ENCODE data around the gene ZNF154. TPM values are rescaled to one million over a fixed set of nuclear protein-coding genes. Genes with fewer than 3 reads are reported as not detected.

The ZNF154 gene
- polyA plus RNA-seq, 2 of the 4 experiments (the other 2 are of a cell fraction) = not detected

DNA sequence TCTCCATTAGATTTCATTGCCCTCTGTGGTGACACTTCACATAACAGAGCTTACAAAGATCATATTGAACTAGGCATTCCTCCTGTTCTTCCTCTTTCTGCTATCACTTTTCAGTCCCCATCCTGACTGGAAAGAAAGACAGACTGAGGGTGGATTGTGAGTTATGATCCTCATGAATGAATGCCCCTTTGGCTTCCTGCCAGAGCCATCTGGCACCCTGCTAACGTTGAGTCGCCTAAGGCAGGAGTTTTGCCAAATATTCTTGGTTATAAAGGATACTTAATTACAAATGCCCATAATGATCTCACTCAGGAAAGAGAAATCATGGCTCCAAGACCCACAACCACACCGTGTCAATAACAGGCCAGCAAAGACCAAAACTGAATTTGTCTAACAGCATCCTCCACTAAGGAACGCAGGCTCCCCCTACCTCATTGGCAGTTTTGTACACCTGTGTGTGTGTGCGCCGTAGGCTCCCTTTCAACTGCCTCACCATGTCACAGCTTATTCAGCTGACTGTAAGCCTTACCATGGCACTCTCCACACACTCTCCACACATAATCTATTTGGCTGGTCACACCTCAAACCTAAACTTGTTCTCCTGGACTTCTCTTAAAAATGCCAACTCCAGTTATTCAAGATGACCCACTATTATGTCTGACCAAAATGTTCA lies 60.5 kb downstream of the ZNF154 start:
- Histone ChIP-seq H3K4me3 (no peak overlapping the region), H3K27ac (no peak overlapping the region), H3K4me1 (no peaks in the 10 kb centered on the region), H3K9me3 (peaks cover 85% of the 10 kb centered on the region), H3K4me2 (no peak overlapping the region)
- DNase-seq (ENCODE audit: low read depth in 1 of 2, low spot score in 1 of 2) = no peak
- WGBS (ENCODE audit: missing lambda C conversion rate) = 43% methylated on average over 6 of the region's 6 CpGs
- no peak for ATAC-seq
- TF ChIP-seq, protein P1, sequence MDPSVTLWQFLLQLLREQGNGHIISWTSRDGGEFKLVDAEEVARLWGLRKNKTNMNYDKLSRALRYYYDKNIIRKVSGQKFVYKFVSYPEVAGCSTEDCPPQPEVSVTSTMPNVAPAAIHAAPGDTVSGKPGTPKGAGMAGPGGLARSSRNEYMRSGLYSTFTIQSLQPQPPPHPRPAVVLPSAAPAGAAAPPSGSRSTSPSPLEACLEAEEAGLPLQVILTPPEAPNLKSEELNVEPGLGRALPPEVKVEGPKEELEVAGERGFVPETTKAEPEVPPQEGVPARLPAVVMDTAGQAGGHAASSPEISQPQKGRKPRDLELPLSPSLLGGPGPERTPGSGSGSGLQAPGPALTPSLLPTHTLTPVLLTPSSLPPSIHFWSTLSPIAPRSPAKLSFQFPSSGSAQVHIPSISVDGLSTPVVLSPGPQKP (IDR thresholded peaks at IDR 0.05; ENCODE audit: low read depth, low read length) = no peak
- no peak for TF ChIP-seq MAFK (IDR thresholded peaks at IDR 0.05; ENCODE audit: partially characterized antibody)
- no peak for TF ChIP-seq KDM1A (IDR thresholded peaks at IDR 0.05; ENCODE audit: low read depth)
- no peak for TF ChIP-seq NPAS2 (CRISPR knock-in tag; IDR thresholded peaks at IDR 0.05; ENCODE audit: borderline replicate concordance)
- no peak for TF ChIP-seq BHLHE40 (IDR thresholded peaks at IDR 0.05; ENCODE audit: low read depth, low read length)
- no peak for TF ChIP-seq ZSCAN20 (CRISPR knock-in tag; IDR thresholded peaks at IDR 0.05)
- TF ChIP-seq EHMT2 (IDR thresholded peaks at IDR 0.05; ENCODE audit: low read depth) = no peak
- TF ChIP-seq, protein P2, sequence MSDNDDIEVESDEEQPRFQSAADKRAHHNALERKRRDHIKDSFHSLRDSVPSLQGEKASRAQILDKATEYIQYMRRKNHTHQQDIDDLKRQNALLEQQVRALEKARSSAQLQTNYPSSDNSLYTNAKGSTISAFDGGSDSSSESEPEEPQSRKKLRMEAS (IDR thresholded peaks at IDR 0.05) = no peak
- no peak for TF ChIP-seq CBX8 (IDR thresholded peaks at IDR 0.05)
- TF ChIP-seq, protein P3, sequence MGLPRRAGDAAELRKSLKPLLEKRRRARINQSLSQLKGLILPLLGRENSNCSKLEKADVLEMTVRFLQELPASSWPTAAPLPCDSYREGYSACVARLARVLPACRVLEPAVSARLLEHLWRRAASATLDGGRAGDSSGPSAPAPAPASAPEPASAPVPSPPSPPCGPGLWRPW (IDR thresholded peaks at IDR 0.05) = no peak
- ChIA-PET CTCF (interaction anchor here (2.1 kb wide), 1 partner anchor 7 kb away, joined by 4 read pairs; no protein-coding TSS in a partner anchor), POLR2A (no interaction called here)
- FAIRE-seq = no peak

Other genes starting within 250 kb of the ZNF154 start
- 3.2 and 3.6 TPM in 2 replicates for gene ZNF772, start 231.6 kb downstream of the ZNF154 start, polyA plus RNA-seq (2011; rRNA removed)
- gene ZNF772, start 231.6 kb downstream of the ZNF154 start, polyA plus RNA-seq (2017; fragmentation: RNase III; extraction: RNeasy Plus Mini Kit Qiagen cat#74134 plus additional on column Dnase treatment) = 2.0 to 2.3 TPM (median 2.3 TPM) in 3 replicates
- 11.8 and 12.1 TPM in 2 replicates for gene ZNF419, start 221.5 kb downstream of the ZNF154 start, polyA plus RNA-seq (2011; rRNA removed)
- gene ZNF419, start 221.5 kb downstream of the ZNF154 start, polyA plus RNA-seq (2017; fragmentation: RNase III; extraction: RNeasy Plus Mini Kit Qiagen cat#74134 plus additional on column Dnase treatment) = 8.0 to 9.0 TPM (median 8.2 TPM) in 3 replicates
- 8.4 and 9.2 TPM in 2 replicates for gene ZNF773, start 209.3 kb downstream of the ZNF154 start, polyA plus RNA-seq (2011; rRNA removed)
- 6.0 to 6.4 TPM (median 6.1 TPM) in 3 replicates for gene ZNF773, start 209.3 kb downstream of the ZNF154 start, polyA plus RNA-seq (2017; fragmentation: RNase III; extraction: RNeasy Plus Mini Kit Qiagen cat#74134 plus additional on column Dnase treatment)
- gene ZNF549, start 181.8 kb downstream of the ZNF154 start, polyA plus RNA-seq (2011; rRNA removed) = 3.7 and 3.9 TPM in 2 replicates
- gene ZNF549, start 181.8 kb downstream of the ZNF154 start, polyA plus RNA-seq (2017; fragmentation: RNase III; extraction: RNeasy Plus Mini Kit Qiagen cat#74134 plus additional on column Dnase treatment) = 1.7 to 1.8 TPM (median 1.8 TPM) in 3 replicates
- 8.7 and 9.2 TPM in 2 replicates for gene ZNF550, start 149.3 kb downstream of the ZNF154 start, polyA plus RNA-seq (2011; rRNA removed)
- 4.7 to 5.3 TPM (median 5.2 TPM) in 3 replicates for gene ZNF550, start 149.3 kb downstream of the ZNF154 start, polyA plus RNA-seq (2017; fragmentation: RNase III; extraction: RNeasy Plus Mini Kit Qiagen cat#74134 plus additional on column Dnase treatment)
- gene ZNF416, start 130.3 kb downstream of the ZNF154 start, polyA plus RNA-seq (2011; rRNA removed) = 4.7 and 4.8 TPM in 2 replicates
- 2.8 to 3.5 TPM (median 2.9 TPM) in 3 replicates for gene ZNF416, start 130.3 kb downstream of the ZNF154 start, polyA plus RNA-seq (2017; fragmentation: RNase III; extraction: RNeasy Plus Mini Kit Qiagen cat#74134 plus additional on column Dnase treatment)
- not detected in 2 replicates for gene ZIK1, start 125.1 kb downstream of the ZNF154 start, polyA plus RNA-seq (2011; rRNA removed)
- gene ZIK1, start 125.1 kb downstream of the ZNF154 start, polyA plus RNA-seq (2017; fragmentation: RNase III; extraction: RNeasy Plus Mini Kit Qiagen cat#74134 plus additional on column Dnase treatment) = 0.03 TPM in 1 of 3 replicates, not detected in the others
- 4.9 and 5.9 TPM in 2 replicates for gene ZNF530, start 109.3 kb downstream of the ZNF154 start, polyA plus RNA-seq (2011; rRNA removed)
- gene ZNF530, start 109.3 kb downstream of the ZNF154 start, polyA plus RNA-seq (2017; fragmentation: RNase III; extraction: RNeasy Plus Mini Kit Qiagen cat#74134 plus additional on column Dnase treatment) = 4.9 to 6.3 TPM (median 6.3 TPM) in 3 replicates
- 9.2 and 10.1 TPM in 2 replicates for gene ZNF134, start 95.0 kb downstream of the ZNF154 start, polyA plus RNA-seq (2011; rRNA removed)
- 8.3 to 9.2 TPM (median 9.1 TPM) in 3 replicates for gene ZNF134, start 95.0 kb downstream of the ZNF154 start, polyA plus RNA-seq (2017; fragmentation: RNase III; extraction: RNeasy Plus Mini Kit Qiagen cat#74134 plus additional on column Dnase treatment)
- 11.6 and 15.8 TPM in 2 replicates for gene ZNF211, start 76.0 kb downstream of the ZNF154 start, polyA plus RNA-seq (2011; rRNA removed)
- gene ZNF211, start 76.0 kb downstream of the ZNF154 start, polyA plus RNA-seq (2017; fragmentation: RNase III; extraction: RNeasy Plus Mini Kit Qiagen cat#74134 plus additional on column Dnase treatment) = 6.9 to 7.7 TPM (median 7.5 TPM) in 3 replicates
- 0.04 TPM in 1 of 2 replicates, not detected in the other for gene ZSCAN4, start 40.3 kb downstream of the ZNF154 start, polyA plus RNA-seq (2011; rRNA removed)
- not detected in 3 replicates for gene ZSCAN4, start 40.3 kb downstream of the ZNF154 start, polyA plus RNA-seq (2017; fragmentation: RNase III; extraction: RNeasy Plus Mini Kit Qiagen cat#74134 plus additional on column Dnase treatment)
- gene ZNF551, start 27.2 kb downstream of the ZNF154 start, polyA plus RNA-seq (2011; rRNA removed) = 8.2 and 8.4 TPM in 2 replicates
- gene ZNF551, start 27.2 kb downstream of the ZNF154 start, polyA plus RNA-seq (2017; fragmentation: RNase III; extraction: RNeasy Plus Mini Kit Qiagen cat#74134 plus additional on column Dnase treatment) = 4.2 to 6.0 TPM (median 4.3 TPM) in 3 replicates
- 1.4 and 1.5 TPM in 2 replicates for gene ZNF671, start 18.4 kb upstream of the ZNF154 start, polyA plus RNA-seq (2011; rRNA removed)
- gene ZNF671, start 18.4 kb upstream of the ZNF154 start, polyA plus RNA-seq (2017; fragmentation: RNase III; extraction: RNeasy Plus Mini Kit Qiagen cat#74134 plus additional on column Dnase treatment) = 0.85 to 1.1 TPM (median 1.0 TPM) in 3 replicates
- 9.3 and 10.5 TPM in 2 replicates for gene ZNF776, start 37.6 kb upstream of the ZNF154 start, polyA plus RNA-seq (2011; rRNA removed)
- 5.3 to 7.0 TPM (median 6.1 TPM) in 3 replicates for gene ZNF776, start 37.6 kb upstream of the ZNF154 start, polyA plus RNA-seq (2017; fragmentation: RNase III; extraction: RNeasy Plus Mini Kit Qiagen cat#74134 plus additional on column Dnase treatment)
- 8.1 and 8.2 TPM in 2 replicates for gene ZNF586, start 60.5 kb upstream of the ZNF154 start, polyA plus RNA-seq (2011; rRNA removed)
- gene ZNF586, start 60.5 kb upstream of the ZNF154 start, polyA plus RNA-seq (2017; fragmentation: RNase III; extraction: RNeasy Plus Mini Kit Qiagen cat#74134 plus additional on column Dnase treatment) = 7.1 to 8.5 TPM (median 7.3 TPM) in 3 replicates
- 5.7 and 5.8 TPM in 2 replicates for gene ZNF552, start 105.7 kb upstream of the ZNF154 start, polyA plus RNA-seq (2011; rRNA removed)
- 6.0 to 7.2 TPM (median 6.5 TPM) in 3 replicates for gene ZNF552, start 105.7 kb upstream of the ZNF154 start, polyA plus RNA-seq (2017; fragmentation: RNase III; extraction: RNeasy Plus Mini Kit Qiagen cat#74134 plus additional on column Dnase treatment)
- gene ZNF587B, start 121.1 kb upstream of the ZNF154 start, polyA plus RNA-seq (2011; rRNA removed) = 14.2 and 14.9 TPM in 2 replicates
- 13.2 to 15.8 TPM (median 14.1 TPM) in 3 replicates for gene ZNF587B, start 121.1 kb upstream of the ZNF154 start, polyA plus RNA-seq (2017; fragmentation: RNase III; extraction: RNeasy Plus Mini Kit Qiagen cat#74134 plus additional on column Dnase treatment)
- 12.1 and 17.2 TPM in 2 replicates for gene ZNF587, start 140.7 kb upstream of the ZNF154 start, polyA plus RNA-seq (2011; rRNA removed)
- 10.2 to 11.2 TPM (median 10.7 TPM) in 3 replicates for gene ZNF587, start 140.7 kb upstream of the ZNF154 start, polyA plus RNA-seq (2017; fragmentation: RNase III; extraction: RNeasy Plus Mini Kit Qiagen cat#74134 plus additional on column Dnase treatment)
- 5.5 and 6.9 TPM in 2 replicates for gene ZNF814, start 179.8 kb upstream of the ZNF154 start, polyA plus RNA-seq (2011; rRNA removed)
- gene ZNF814, start 179.8 kb upstream of the ZNF154 start, polyA plus RNA-seq (2017; fragmentation: RNase III; extraction: RNeasy Plus Mini Kit Qiagen cat#74134 plus additional on column Dnase treatment) = 2.1 to 3.0 TPM (median 2.6 TPM) in 3 replicates
- gene ZNF417, start 207.4 kb upstream of the ZNF154 start, polyA plus RNA-seq (2011; rRNA removed) = 8.0 and 8.7 TPM in 2 replicates
- gene ZNF417, start 207.4 kb upstream of the ZNF154 start, polyA plus RNA-seq (2017; fragmentation: RNase III; extraction: RNeasy Plus Mini Kit Qiagen cat#74134 plus additional on column Dnase treatment) = 5.6 to 5.9 TPM (median 5.8 TPM) in 3 replicates
- 2.8 and 3.2 TPM in 2 replicates for gene ZNF418, start 226.2 kb upstream of the ZNF154 start, polyA plus RNA-seq (2011; rRNA removed)
- gene ZNF418, start 226.2 kb upstream of the ZNF154 start, polyA plus RNA-seq (2017; fragmentation: RNase III; extraction: RNeasy Plus Mini Kit Qiagen cat#74134 plus additional on column Dnase treatment) = 1.8 to 3.0 TPM (median 2.2 TPM) in 3 replicates
- gene ZNF256, start 238.5 kb upstream of the ZNF154 start, polyA plus RNA-seq (2011; rRNA removed) = 2.5 and 2.9 TPM in 2 replicates
- 1.4 to 1.7 TPM (median 1.6 TPM) in 3 replicates for gene ZNF256, start 238.5 kb upstream of the ZNF154 start, polyA plus RNA-seq (2017; fragmentation: RNase III; extraction: RNeasy Plus Mini Kit Qiagen cat#74134 plus additional on column Dnase treatment)

Data from A549 (cell line).